NCI-H82 treated with DMSO at 0.1 percent for 48 hours (cell line): ENCODE measurements around the gene MAP4K4.

ENCODE experiments used
- DNase-seq: peaks from one replicate; lab custom pipeline; 2025; ENCODE audit not compliant: unreplicated experiment; lab: John Stamatoyannopoulos, UW

Gene MAP4K4

GRCh38 chr2:101788995-101789970 lies 91.8 kb downstream of the MAP4K4 start:
- no peak for DNase-seq

GRCh38 chr2:101790416-101790815 lies 92.9 kb downstream of the MAP4K4 start:
- DNase-seq, result no peak

- DNase-seq, result no peak
Measured at GRCh38 chr2:101790857-101791256, 93.3 kb downstream of the MAP4K4 start.

- no peak for DNase-seq
Measured at GRCh38 chr2:101792208-101792607, 94.7 kb downstream of the MAP4K4 start.

- DNase-seq, result no peak
Measured at GRCh38 chr2:101793277-101793969, 95.9 kb downstream of the MAP4K4 start.

- no peak for DNase-seq
Measured at GRCh38 chr2:101794141-101794540, 96.6 kb downstream of the MAP4K4 start.

GRCh38 chr2:101795033-101795432 lies 97.5 kb downstream of the MAP4K4 start:
- no peak for DNase-seq

- DNase-seq, result no peak
Measured at GRCh38 chr2:101796825-101797600, 99.5 kb downstream of the MAP4K4 start.

- no peak for DNase-seq
Measured at GRCh38 chr2:101801496-101801895, 104.0 kb downstream of the MAP4K4 start.

GRCh38 chr2:101802329-101802728 lies 104.8 kb downstream of the MAP4K4 start:
- DNase-seq, result no peak

- no peak for DNase-seq
Measured at GRCh38 chr2:101803128-101803527, 105.6 kb downstream of the MAP4K4 start.

GRCh38 chr2:101803945-101804696 lies 106.6 kb downstream of the MAP4K4 start:
- peak; percentile 91 for DNase-seq

- DNase-seq, result peak; percentile 6
Measured at GRCh38 chr2:101805152-101806088, 107.9 kb downstream of the MAP4K4 start.

GRCh38 chr2:101806123-101806522 lies 108.6 kb downstream of the MAP4K4 start:
- no peak for DNase-seq

GRCh38 chr2:101806701-101807100 lies 109.2 kb downstream of the MAP4K4 start:
- no peak for DNase-seq

GRCh38 chr2:101807242-101807641 lies 109.7 kb downstream of the MAP4K4 start:
- DNase-seq, result no peak

GRCh38 chr2:101808006-101808562 lies 110.6 kb downstream of the MAP4K4 start:
- no peak for DNase-seq

- no peak for DNase-seq
Measured at GRCh38 chr2:101809698-101810097, 112.2 kb downstream of the MAP4K4 start.
